CD4-positive, alpha-beta T cell treated with Interferon gamma for 1 hour (primary cell): ENCODE measurements around the gene HOXA13.

Experiments
- DNase-seq: peaks from one replicate; pipeline ENCODE4 v3.0.0-alpha.2; 2020

HOXA13 gene

DNA sequence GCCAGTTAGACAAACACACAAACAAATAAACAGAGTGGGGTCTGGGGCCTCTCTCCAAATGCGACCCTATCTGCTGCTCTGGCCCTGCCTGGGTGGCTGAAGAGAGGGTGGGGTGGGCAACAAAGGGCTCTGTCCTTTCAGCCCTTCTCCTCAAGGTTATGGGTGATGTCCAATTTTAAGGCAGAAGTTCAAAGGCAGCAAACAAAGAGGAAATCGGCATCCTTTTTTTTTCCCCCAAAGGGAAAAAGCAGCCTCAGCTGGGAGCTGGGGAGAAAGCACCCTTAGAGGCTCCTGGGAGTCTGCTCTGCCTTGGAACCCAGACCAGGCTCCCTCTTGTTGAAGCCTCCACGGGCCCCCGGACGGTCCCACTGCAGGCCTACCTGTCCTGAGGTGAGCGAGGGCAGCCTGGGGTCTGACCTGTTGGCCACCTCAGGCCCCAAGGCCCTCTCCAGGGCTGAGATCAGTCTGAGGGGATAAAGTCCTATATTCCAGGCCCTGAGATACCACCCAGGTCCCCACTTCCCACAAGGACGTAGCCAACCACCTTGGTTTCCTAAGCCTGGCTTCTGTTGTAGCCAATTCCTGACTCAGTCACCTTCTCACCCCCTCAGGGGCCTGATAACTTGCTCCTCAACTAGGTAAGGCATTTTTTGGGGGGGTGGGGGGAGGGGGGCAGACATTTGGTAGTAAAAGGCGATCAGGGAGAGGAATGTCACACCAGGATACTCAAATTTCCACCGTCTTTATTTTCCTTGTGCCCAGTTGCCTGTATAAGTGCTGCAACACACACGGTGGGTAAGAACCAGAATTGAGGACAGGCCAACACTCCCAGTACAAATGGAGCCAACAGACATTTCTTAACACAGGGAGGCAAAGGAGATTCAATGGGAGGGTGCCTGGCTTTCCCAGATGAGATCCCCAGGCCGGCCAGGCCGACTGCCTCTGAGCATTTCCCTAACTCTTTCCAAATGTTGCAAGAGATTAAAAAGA is 19.2 kb downstream of the HOXA13 start:
- DNase-seq, result no peak

DNA sequence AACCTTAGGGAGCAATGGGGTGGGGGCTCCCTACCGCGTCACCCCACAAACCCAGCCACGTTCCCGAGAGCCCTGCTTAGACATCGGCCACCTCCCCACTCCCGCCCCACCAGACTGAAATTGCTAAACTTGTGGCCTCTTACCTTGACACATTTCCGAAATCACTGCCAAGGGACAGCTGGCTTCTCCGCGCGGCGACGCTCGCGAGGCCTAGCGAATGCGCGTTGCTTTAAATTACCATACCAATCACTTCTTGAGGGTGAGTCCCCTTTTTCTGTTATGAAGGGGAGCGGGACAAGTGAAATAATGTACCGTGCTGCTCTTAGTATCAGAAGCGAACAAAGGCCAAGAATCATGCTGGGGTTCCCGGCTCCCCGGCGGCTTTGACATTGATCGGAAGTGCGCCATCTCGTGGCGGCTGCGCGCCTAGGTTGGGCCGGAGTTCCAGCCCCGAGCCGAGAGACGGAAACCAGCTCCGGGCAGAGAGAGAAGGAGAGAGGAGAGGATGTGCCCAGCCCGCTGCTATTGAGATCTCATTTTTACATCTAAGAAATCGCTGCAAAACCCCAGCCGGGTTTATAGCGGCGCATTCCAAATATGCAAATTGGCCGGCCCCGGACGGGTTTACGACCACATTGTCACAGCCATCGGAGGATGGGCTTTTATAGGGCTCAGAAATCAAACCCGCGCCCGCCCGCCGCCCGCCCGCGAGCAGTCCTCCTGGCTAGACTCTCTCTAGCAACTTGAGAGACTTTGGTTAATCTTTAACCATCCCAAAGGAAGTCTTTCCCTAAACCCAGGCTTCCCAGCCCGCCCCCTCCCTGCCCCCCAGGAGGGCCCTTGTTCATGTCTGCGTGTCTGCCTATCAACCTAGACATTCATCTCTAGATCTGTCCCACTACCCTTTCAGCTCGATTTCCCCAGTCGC is 20.1 kb downstream of the HOXA13 start:
- peak; percentile 57 for DNase-seq

- no peak for DNase-seq
Measured at GRCh38 chr7:27179030-27179429, 20.9 kb downstream of the HOXA13 start.

GRCh38 chr7:27178366-27178765 is 21.5 kb downstream of the HOXA13 start:
- DNase-seq, result no peak

GRCh38 chr7:27177795-27178320 is 22.0 kb downstream of the HOXA13 start:
- DNase-seq, result no peak

- no peak for DNase-seq
Measured at GRCh38 chr7:27176962-27177794, 22.7 kb downstream of the HOXA13 start.

DNA sequence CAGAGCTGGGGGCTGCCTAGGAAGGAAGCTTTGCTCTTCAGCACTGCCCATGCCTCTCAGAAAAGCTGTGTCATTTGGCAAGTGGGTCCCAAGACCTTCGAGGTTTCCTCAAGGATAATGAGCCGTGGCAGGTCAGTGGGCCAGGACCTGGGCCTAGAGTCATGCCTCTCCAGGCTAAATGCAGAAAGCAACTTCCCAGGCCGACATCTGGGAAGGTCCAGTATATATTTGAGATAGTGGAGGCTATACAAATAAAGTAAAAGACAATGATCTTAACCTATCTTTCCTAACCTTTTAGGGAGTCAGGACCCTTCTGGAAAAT is 23.4 kb downstream of the HOXA13 start:
- no peak for DNase-seq

GRCh38 chr7:27175626-27176523 is 24.0 kb downstream of the HOXA13 start:
- no peak for DNase-seq

DNA sequence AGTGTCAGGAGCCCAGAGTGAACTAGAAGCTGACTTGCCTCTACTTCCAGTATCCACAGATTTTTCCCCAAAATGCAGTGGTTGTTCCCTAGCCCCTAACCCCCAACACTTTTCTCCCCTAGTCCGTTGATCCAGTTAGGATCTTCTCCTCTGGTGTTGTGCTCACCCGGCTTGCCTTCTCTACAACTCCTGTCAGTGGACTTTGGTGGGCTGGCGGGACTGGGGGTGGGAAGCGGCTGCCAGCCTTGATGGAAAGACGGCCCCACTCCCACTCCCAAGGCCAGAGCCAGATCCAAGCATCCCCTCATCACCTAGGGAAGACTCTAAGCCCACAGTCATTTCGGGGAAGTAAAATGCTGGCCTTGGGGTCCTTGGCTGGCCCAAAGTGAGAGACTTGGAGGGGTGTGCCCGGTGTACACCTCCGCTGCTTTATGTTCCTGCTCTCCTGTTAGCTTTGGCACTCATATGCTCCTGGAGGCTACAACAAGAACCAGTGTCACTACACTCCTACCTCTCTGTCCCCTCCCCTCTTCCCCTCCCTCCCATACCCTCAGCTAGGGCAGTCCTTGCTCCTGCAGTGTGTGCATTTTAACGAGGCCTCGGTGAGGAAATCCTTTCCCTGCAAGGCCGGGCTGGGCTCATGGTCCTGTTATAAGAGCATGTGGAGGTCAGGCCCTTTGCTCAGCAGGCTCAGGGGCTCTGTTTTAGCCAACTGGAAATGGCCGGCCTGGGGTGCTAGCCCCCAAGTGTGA is 24.8 kb downstream of the HOXA13 start:
- no peak for DNase-seq

DNA sequence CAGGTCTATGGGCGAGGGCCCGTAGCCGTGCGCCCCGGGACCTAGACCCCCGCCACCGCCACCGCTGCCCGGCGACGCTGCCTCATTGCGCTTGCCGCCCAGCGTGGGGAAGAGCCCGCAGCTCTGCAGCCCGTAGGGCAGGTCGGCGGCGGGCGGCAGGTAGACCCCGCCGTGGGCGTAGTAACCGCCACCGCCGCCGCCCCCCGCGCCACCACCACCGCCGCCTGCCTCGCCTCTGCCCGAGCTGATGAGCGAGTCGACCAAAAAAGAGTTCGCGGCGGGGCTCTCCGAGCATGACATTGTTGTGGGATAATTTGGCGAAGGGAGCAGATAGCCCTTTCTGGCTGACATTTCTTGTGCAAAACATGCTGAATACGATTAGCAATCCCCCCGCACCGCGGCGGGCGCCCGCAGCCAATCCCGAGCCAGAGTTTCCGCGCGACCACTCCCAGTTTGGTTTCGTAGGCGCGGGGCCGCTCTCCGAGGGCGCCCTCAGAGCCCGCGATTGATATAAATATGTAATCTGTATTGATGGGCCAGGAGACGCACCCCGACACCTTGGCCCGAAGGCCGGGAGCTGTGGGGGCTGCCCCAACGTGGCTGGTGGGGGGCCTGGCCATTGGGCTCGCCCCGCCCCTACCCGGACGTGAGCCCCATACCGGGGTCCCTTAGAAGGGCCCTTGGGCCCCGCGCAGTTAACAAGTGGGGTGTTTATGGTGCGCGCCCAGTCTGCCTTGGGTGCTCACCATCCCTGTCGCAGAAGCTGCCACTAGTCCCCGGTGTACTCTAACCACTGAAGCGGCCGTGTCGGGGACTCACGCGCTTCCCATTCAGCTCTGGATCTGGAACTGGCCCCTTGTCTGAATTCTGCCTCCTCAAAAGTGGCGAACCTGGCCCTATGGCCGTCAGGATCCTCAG is 25.7 kb downstream of the HOXA13 start, which contains the start of gene HOXA10:
Gene HOXA10, minus strand, starts transcription at position 365 of the 918 bp plus-strand sequence. Its CDS starts 14 bp downstream, at position 351.
- DNase-seq, result no peak

DNA sequence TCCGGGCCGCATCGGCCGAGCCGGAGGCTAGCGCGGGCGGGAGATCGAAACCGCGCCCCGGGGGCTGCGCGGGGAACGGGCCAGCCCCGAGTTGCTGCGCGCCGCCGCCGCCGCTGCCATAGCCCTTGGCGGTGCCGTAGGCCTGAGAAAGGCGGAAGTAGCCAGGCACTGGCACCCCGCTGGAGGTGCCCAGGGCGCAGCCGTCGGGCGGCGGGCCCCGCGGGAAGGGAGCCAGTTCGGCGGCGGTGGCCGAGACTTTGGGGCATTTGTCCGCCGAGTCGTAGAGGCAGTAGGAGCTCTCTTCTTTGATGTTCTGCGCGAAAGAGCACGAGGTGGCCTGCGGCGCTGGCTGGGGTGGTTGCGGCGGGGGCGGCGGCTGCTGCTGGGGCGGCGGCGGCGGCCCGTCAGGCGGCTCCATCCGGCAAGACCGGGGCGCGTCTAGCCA is 26.4 kb downstream of the HOXA13 start:
- peak; percentile 33 for DNase-seq

GRCh38 chr7:27172823-27173510 is 26.9 kb downstream of the HOXA13 start:
- DNase-seq, result no peak

GRCh38 chr7:27172315-27172774 is 27.5 kb downstream of the HOXA13 start:
- no peak for DNase-seq

DNA sequence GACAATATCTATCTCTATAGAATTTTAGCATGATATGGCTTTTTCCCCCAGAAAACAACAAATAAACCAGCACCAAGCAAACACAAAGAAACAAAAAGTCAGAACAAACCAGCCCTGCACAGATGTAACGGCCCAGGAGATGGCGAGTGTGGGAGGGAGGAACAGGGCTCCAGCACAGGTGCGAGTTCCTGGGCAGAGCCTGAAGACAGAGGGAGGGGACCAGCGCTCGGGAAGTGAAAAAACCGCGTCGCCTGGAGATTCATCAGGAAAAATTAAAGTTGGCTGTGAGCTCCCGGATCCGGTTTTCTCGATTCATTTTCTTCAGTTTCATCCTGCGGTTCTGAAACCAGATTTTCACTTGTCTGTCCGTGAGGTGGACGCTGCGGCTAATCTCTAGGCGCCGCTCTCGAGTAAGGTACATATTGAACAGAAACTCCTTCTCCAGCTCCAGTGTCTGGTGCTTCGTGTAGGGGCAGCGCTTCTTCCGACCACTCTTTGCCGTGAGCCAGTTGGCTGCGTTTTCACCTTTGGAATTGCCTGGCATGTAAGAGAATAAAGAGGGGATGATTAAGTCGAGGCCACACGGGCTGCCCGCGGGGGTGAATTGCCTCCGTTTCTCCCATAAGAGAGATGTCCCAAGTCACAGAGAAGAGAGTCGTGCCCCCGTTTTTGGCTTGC is 28.1 kb downstream of the HOXA13 start:
- DNase-seq, result no peak

DNA sequence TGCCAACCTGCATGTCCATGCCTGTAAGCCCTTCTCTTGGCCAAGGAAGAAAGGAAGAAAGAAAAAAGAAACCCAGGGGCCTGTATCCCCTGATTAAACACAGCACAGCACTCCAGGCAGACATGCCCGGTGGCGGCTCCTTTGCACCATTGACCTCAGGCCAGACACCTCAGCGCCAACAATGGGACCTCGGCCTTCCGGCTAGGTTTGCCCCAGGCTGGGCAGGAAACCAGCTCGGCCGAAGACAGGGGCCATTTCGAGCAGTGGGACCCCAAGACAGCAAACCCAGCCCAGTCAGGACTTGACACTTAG is 28.6 kb downstream of the HOXA13 start:
- DNase-seq, result no peak

DNA sequence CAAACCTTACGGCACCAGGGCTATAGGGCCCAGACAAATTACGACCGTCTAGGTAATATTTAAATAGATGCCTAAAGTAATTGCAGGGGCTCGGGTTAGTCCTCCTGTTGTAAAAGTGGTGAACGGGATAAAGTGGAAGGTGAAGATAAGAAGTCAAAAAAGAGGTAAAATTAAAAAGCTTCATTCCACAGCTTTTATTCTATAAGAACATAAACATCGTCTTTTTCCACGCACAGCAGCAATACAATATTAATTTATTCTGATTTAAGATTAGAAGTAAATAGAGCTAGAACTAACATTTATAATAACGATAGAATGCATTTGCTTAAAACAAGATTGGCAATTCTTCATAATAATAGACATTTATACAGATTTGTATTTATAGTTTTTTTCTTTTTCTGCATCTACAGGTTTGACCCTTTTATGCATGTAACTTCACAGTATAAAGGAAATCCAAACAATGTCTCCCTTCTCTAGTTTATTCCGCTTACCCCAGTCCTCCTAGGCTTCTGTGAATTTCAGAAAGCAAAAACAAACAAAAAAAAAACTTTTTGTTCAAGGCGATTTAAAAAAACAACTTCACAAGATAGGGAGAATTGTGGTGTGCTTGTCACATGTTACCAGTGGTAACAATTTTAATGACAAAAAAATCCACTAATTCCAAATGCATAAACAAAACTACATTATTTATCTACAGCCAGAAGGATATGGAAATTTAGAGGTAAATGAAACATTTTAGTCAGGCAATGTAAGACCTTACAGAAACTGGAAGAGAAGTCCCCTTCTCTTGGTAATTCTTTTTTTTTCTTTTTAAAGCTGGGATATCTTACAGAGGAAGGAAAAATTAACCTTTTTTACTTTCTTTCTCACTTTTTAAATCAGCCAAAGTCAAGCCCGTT is 29.2 kb downstream of the HOXA13 start:
- DNase-seq, result no peak
